ENCODE results near the gene UGT1A9. TPM values are rescaled to one million over a fixed set of nuclear protein-coding genes. Genes with fewer than 3 reads are reported as not detected.
"Not testable (repeated sequence)": the region's sequence is repeated elsewhere in the genome, so short reads cannot be mapped to it uniquely, and the experiment has no call there.

The UGT1A9 gene
- polyA plus RNA-seq, 3 donors: 6.0 to 8.4 (median 7.8) TPM

DNA sequence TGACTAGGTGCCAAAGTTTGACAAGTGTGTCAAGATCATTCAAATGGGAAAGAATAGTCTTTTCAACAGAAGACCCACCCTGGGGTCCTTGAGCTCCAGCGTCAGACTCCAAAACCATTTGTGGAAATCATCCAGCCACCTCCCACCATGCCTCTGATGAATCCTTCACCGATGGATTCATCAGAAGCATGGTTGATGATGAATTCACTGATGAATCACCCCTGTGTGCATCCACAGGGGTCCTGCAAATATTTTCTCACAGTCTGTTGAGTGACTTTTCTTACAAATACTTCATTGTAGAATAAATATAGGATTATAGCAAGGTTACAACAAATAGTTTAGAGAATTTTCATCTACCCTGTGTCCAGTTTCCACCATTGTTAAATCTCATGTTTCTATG is 4.3 kb downstream of the UGT1A9 start:
- DNase-seq: no peak

DNA sequence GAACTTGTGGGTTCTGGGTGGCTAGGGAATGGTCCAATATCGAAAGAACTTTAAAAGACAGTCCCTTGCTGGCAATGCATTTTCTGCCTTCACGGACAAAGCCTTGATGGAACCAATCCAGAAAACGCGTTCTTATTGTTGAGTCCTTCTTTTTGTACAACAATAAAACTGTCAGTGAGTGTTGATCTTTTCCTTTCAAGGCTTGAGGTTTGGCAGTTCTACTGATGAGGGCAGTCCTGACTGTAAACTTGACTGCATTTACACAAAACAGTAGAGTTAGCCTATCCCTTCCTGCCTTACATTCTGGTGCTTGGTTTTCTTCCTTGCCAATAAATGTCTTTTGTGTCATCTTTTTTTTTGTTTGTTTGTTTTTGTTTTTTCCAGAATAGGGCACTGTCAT is 7.5 kb downstream of the UGT1A9 start:
- no peak for DNase-seq

DNA sequence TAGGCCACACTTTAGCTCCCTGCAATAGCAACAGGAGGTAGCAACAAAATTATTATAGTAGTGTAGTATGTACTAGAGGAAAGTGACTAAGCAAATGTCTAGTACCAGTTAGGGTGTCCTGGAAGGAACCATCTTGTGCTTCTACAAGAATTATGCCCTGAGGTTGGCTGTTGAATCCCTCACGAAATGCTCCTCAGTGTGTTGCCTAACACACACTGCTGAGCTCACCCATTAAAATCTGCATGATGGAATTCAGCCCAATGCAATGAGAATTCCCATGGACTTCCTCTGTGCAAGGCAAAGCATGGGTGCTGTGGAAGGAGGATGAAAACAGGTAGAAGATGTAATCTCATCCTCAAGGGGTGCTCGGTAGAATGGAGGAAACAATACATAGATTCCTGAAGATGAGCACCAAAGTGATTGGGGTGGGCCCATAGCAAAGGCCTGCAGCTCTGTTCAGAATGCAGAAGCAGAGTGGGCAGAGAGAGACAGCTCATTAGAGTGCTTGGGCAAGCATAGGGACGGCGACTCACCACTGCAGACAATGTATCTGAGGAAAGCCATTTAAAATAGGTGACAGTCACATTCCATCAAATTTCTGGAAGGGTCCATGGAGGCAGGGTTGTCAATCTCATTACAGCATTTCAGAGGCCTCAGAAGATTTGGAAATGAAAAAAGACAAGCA is 8.8 kb downstream of the UGT1A9 start:
- no peak for DNase-seq

DNA sequence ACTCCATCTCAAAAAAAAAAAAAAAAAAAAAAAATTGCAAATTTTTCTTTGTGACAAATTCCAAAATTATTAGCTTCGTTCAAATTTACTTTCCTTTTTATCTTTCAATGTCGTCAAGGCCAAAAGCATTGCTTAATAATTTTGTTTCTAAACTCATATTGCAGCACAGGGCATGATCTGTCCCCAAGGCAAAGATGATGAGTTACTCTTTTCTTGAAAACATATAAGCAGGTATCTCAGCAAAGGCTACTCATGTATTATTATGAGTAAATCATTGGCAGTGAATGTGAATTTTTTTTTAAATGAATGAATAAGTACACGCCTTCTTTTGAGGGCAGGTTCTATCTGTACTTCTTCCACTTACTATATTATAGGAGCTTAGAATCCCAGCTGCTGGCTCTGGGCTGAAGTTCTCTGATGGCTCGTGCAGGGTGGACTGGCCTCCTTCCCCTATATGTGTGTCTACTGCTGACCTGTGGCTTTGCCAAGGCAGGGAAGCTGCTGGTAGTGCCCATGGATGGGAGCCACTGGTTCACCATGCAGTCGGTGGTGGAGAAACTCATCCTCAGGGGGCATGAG is 9.9 kb downstream of the UGT1A9 start, which contains the start of gene UGT1A7:
UGT1A7 (plus strand) TSS at position 381 of the 579 bp plus-strand sequence; CDS start at position 418, 37 bp downstream.
- no peak for DNase-seq

DNA sequence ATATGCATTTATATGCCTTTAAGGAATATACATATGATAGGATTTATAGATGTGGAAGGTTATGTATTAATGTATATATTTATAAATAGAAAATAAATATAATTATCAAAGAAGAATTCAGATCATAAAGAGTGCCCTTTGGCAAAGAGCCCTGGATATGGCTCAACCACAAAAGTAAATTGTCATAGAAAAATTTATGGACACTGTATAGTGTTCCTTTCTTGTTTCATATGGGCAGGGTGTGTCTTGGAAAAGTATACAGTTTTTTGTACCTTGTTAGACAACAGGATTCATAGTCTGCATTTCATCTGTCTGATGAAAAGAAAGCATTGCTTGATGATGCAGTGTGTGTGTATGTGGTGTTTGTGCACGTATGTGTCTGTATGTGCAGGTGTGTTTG is 12.9 kb downstream of the UGT1A9 start:
- DNase-seq: no peak

DNA sequence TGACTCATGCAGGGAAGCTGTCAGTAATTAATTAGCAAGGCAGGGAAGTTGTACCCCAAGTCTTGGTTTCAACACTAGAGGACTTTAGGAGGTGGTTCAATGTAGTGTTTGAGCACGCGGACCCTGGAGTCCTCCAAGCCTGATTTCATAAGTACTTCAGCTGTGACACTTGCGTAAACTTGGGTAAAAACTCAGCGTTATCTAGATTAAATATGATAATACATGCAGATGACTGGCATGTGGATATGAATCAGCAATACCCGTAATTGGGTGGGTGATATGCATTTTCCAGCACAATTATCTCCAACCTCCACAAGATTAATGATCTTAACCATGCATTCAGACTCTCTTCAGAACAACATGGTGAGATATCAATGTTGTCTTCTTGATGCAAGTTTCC is 15.2 kb downstream of the UGT1A9 start:
- no peak for DNase-seq

DNA sequence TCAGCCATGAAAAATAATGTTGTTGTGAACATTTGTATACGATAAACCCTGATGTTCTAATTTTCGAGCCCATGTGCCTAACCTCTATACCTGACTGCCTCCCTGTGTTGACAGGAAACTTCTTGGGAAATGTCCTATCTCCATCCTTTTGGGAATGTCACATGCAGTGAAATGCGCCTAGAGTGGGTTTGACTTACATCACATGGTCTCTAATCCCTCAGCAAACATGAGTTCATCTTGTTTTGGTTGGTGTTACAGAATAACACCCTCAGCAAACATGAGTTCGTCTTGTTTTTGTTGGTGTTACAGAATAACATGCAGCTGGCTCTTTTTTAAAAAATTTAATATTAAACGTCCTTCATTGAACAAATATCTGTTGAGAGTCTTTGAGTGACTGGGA is 16.6 kb downstream of the UGT1A9 start:
- no peak for DNase-seq

DNA sequence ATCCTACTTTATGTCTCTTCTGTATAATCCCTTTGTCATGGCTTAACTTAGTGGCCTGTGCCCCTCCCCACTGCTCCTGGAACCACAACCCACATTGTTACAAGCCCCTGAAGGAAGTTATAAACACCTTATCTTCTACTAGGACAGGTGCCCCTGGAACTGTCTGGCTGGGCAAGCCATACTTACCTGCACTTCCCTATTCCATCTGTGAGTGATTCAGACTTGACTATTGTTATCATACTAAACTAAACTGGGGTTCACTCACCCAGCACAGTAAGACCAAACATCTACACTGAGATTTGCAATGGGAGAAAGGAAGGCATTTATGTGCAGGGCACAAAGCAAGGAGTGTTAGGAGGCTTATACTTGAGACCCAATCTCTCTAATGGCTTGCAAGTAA is 17.3 kb downstream of the UGT1A9 start:
- DNase-seq: no peak

DNA sequence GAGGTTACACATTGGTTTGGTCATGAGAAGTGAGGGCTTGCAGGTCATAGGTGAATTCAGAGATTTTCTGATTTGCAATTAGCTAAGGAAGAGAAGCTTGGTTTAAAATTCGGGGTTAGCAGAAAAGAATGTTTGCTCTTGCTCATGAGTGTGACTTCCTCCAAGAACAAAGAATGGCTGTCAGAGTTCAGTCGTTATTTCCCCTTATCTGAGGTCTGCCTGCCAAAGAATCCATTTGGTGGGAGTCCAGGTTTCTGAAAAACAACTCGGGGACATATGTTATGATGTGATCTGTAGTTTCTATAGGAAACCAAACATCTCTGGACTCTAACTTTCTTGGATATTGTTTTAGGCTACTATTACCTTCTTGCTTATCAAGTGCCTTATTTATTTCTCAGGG is 17.8 kb downstream of the UGT1A9 start:
- DNase-seq: no peak

DNA sequence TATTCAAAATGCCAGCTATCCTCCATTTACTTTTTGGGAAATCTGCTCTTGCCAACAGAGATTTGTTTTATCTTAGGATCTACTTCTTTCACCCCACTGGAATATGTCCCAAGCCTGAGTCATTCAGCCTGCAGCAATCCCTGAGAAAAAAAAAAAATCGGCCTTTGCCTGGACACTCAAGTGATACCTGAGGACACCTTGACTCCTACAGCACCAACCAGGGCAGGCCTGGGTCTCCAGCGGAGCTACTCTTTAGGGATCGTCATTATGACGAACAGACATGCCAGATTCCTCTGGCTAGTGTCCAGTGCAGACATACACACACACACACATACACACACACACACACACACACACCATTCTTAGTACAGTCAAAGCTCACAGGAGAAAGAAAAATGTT is 18.7 kb downstream of the UGT1A9 start:
- DNase-seq: no peak

DNA sequence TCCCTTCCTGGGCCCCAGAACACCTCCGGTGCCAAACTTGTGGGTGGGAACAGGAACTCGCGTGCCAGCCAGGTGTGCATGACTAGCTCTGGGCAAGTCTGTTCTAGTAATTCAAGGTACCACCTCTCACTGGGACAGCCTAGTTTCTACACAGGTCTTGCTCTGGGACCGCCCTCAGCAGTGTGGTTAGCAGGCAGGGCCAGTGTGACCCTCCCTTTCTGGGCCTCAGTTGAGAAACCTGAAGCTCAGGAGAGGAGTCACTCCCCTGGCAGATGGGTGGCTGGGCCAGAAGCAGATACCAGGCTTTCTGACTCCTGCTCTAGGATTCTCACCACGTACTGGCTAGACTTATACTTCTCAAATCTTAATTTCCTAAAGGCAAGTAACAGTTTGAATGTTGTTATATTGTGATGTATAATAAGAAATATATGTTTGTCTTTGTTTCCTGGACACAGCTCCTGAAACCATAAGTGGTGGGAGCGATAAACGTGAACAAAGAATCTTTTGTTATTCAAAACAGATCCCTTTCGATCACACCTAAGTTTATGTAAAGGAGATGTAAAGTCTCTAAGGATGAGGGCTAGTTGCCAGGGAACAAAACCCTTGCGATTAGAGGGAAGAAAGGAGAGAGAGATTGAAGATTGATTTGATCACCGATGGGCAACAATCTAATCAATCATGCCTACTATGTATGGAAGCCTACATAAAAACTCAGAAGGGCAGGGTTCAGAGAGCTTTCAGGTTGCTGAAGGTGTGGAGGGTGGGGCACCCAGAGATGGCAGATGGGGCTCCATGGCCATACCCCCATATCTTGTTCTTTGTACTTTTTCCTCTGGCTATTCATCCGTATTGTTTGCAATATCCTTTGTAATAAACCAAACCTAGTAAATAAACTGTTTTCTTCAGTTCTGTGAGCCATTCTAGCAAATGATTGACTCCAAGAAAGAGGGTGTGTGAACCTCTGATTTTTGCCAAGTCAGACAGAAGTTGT is 20.0 kb downstream of the UGT1A9 start:
- DNase-seq: no peak

DNA sequence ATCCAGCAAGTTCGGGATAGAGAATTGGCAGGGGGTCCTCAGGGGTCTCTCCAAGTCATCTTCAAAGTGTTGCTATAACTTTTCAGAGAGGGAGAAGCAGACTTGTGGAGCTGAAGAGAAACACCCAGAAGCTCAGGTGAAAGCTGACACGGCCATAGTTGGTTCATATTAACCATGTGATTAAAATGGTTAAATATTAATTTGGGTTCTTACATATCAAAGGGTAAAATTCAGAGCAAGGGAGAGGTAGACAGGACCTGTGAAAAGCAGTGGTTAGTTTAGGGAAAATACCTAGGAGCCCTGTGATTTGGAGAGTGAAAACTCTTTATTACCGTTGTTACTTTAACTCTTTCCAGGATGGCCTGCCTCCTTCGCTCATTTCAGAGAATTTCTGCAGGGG is 20.9 kb downstream of the UGT1A9 start, which contains the start of gene UGT1A6:
UGT1A6 (plus strand) TSS at position 243 of the 400 bp plus-strand sequence; CDS start at position 358, 115 bp downstream.
- DNase-seq: no peak

DNA sequence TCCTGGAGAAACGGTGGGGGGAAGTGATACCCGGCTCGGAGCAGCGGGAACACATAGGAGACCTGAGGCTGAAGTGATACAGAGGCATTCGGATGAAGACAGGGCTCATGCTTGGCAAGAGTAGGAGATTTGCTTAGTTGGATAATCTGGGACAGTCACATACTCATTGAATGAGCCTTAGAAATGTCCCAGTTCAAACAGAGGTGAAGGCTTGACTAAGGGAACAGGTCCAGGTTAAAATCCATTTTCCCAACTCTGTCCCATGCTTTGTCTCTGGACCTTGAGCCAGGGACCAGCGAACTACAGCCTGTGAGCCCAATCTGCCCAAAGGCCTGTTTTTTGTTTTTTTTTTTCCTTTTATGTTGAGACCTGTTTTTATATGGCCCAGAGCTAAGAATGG is 22.3 kb downstream of the UGT1A9 start:
- no peak for DNase-seq

DNA sequence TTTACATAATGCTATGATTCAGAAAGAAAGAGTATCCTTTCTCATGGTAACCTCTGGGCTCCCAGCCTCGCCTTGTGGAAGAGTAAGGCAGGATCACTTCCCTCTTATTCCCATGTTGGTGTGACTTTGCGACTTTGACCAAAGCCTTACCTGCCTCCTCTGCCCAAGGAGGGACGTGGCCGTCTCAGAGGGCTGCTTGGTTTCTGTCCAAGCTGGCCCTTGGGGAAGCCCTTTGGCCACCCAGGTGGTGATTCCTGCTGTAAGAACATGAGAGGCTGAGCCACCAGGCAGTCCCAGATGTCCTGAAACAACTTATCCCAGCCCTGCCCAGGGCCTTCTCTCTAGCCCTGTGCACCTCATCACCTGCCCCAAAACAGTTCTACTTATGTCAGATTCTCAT is 27.0 kb downstream of the UGT1A9 start:
- no peak for DNase-seq

DNA sequence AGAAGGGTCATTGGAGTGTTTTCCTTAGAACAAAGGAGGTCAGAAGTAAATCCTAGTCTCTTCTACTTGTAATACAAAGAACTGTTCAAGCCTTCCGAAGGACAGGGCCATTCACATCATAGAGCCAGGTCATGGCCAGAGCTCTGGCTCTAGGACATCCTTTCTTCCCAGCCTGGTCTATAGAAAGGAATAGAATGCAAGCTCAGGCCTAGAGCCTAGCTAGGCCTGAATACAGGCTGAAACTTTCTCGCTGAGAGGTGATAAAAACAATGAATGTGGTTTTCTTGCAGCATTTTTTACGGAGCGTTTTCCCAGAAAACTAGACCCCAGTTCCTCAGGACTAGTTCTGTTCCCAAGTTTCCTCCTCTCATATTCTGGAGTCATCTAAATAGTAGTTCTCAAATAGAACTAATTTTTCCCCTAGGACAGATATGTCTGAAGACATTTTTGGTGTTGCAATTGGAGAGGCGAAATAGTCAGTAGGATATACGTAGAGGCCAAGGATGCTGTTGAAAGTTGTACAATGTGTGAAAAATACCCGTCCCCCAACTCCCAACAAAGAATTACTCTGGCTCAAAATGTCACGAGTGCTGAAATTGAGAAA is 27.8 kb downstream of the UGT1A9 start:
- no peak for DNase-seq

DNA sequence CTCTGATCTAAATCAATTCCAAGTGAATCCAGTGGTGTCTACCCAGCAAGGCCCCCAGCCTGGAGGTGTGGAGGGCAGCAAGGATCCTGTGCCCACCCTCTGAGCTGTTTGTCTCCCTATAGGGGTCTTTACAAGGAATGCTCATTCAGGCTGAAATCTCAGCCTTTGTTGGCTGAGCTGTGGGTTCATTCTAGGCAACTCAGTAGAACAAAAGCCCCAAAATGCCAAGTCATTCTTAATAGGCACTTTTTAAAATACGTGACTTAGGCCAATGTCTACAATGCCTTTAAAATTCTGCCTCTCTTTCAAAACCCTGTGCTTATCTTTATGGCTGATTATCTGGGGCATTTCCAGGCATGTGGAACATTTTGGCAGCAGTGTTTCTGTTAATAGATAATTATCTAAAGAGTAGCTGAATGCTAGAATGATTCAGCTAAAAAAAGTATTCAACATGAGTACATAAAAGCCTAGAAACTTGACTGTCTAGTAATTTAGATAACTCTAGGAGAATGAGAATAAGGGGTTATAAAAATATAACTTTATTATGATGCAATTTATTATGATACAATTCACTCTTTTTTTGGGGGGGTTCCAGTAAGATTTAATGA is 28.4 kb downstream of the UGT1A9 start:
- DNase-seq: peak; percentile 15

DNA sequence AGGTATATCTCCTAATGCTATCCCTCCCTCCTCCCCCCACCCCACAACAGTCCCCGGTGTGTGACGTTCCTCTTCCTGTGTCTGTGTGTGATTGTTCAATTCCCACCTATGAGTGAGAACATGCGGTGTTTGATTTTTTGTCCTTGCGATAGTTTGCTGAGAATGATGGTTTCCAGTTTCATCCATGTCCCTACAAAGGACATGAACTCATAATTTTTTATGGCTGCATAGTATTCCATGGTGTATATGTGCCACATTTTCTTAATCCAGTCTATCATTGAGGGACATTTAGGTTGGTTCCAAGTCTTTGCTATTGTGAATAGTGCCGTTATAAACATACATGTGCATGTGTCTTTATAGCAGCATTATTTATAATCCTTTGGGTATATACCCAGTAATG is 29.1 kb downstream of the UGT1A9 start:
- DNase-seq: not testable (repeated sequence)

DNA sequence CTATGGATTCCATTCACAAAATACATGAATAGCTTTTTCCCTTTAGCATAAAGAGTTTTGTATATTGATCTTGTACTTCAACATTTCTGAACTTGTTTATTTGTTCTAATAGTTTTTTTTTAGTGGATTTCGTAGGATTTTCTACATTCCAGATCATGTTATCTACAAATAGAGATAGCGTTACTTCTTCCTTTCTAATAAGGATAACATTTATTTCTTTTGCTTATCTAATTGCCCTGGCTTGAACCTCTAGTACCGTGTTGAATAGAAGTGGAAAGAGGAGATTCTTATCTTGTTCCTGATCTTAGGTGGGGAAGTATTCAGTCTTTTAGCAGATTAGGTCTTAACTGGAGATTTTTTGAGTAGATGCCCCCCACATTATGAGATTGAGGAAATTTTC is 30.5 kb downstream of the UGT1A9 start:
- no peak for DNase-seq

DNA sequence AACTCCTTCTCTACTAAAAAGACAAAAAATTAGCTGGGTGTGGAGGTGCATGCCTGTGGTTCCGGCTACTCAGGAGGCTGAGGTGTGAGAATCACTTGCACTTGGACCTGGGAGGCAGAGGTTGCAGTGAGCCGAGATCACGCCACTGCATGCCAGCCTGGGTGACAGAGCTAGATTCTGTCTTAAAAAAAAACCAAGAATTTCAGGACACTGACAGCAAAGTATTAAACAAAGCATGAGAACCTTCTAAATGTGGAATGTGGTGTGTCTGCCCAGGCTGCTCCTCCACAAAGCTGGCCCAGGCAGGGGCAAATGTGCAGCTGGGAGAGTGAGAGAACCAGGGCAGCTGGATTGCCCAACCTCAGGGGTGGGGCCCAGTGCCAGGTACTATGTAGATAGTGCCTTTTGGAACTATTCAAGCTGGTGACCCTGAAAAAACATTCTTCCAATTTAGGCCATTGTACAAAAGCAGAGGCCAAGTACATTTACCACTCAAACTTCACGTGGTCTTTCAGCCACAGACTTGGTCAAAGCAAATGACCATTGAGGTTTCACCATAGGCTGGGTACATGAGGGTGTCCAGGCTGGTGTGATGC is 34.3 kb downstream of the UGT1A9 start:
- no peak for DNase-seq

DNA sequence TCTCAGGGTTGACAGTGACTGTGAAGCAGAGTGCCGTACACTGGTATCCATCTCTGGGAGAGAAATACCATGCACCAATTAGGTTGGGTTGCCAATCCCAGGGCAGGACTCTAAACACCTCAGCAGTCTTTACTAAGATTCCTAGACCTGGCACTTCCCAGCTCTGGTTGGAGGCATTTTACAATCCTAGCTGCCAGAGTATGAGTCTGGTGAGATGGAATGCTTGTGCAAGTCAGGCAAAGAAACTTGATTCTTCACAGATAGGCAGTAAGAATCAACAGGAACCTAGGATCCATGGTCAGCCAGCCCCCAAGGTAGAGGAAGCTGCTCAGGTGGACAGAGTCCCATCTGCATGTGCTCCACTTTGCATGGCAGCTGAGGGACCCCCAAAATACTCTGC is 35.0 kb downstream of the UGT1A9 start:
- DNase-seq: no peak

DNA sequence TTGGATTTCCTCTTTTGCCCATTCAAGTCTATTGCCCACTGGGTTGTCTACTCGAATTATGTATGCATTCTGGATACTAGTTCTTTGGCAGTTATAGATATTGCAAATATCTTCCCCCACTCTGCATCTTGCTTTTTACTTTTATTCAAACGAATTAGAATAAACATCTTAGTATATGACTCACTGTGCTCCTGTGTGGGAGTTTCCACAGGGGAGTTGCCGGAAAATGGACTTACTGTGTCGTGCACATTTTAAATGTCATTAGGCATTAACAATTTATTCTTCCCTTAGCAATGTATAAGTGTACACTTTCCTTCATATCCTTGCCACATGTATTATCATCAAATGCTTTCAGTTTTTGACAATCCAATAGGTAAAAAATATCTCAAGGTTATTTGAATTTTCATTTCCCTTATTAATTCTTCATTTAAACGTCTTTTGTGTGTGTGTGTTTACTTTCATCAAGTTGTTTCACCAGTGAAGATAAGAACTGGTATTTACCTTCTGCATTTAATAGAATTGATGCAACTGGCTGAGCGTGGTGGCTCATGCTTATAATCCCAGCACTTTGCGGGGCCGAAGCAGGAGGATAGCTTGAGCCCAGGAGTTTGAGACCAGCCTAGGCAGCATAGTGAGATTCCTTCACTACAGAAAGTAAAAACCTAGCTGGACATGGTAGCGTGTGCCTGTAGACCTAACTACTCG is 36.4 kb downstream of the UGT1A9 start:
- no peak for DNase-seq
